CD4-positive, alpha-beta memory T cell (primary cell): ENCODE data around the gene C5orf22. TPM values are rescaled to one million over a fixed set of nuclear protein-coding genes. Genes with fewer than 3 reads are reported as not detected.
A peak's percentile ranks its signal among the peaks of the same experiment; 100 is the strongest.

ENCODE experiments used
- CTCF ChIA-PET: fragments of 350-600 bp; sonication (Branson Sonifier 250); formaldehyde crosslinking; loops from one replicate; lab custom pipeline; 2021; ENCODE audit warnings: inconsistent platforms; ENCODE audit not compliant: partially characterized antibody; lab: Charles Lee
- POLR2A ChIA-PET: fragments of 350-600 bp; sonication (Branson Sonifier 250); formaldehyde crosslinking; loops from one replicate; lab custom pipeline; 2021; ENCODE audit not compliant: partially characterized antibody; lab: Charles Lee
- DNase-seq, 5 donors: peaks; one replicate each; pipeline versions ENCODE4 v3.0.0 to v3.0.0-alpha.2; 2020 to 2022; ENCODE audit warnings: mixed read lengths in 1 of 5
- H3K27ac ChIP-seq: one replicate; pipeline ENCODE4 v1.7.0; 2013; ENCODE audit warnings: low read depth, low read length
- H3K27me3 ChIP-seq: 2 replicates; pipeline ENCODE4 v1.7.0; 2013; ENCODE audit warnings: mild to moderate bottlenecking, low read length, moderate library complexity; ENCODE audit not compliant: insufficient read depth
- H3K36me3 ChIP-seq: 2 replicates; pipeline ENCODE4 v1.7.0; 2013; ENCODE audit warnings: mild to moderate bottlenecking, low read length, moderate library complexity; ENCODE audit not compliant: insufficient read depth
- H3K4me1 ChIP-seq: 2 replicates; pipeline ENCODE4 v1.7.0; 2013; ENCODE audit warnings: mild to moderate bottlenecking, low read length, moderate library complexity; ENCODE audit not compliant: insufficient read depth
- H3K4me3 ChIP-seq, 2 donors: one replicate each; pipeline ENCODE4 v1.7.0; 2013; ENCODE audit warnings: low read length in 2 of 2, mild to moderate bottlenecking in 1 of 2
- H3K9me3 ChIP-seq, 2 donors: one replicate each; pipeline ENCODE4 v1.7.0; 2013; ENCODE audit warnings: low read length in 2 of 2, control low read depth in 1 of 2; ENCODE audit not compliant: control insufficient read depth in 1 of 2
- H3K27ac Mint-ChIP-seq, 7 donors: one replicate each; pipeline ENCODE4 v1.8.0; 2020 to 2021; ENCODE audit warnings: mixed read lengths in 7 of 7, mild to moderate bottlenecking in 6 of 7, inconsistent platforms in 3 of 7, moderate library complexity in 3 of 7
- H3K27me3 Mint-ChIP-seq, 2 donors: one replicate each; pipeline ENCODE4 v1.8.0; 2020 to 2021; ENCODE audit warnings: mixed read lengths in 2 of 2
- H3K36me3 Mint-ChIP-seq, 2 donors: one replicate each; pipeline ENCODE4 v1.8.0; 2020 to 2021; ENCODE audit warnings: mixed read lengths in 2 of 2, inconsistent platforms in 1 of 2, mild to moderate bottlenecking in 1 of 2
- H3K4me1 Mint-ChIP-seq, 4 donors: one replicate each; pipeline ENCODE4 v1.8.0; 2020 to 2021; ENCODE audit warnings: mixed read lengths in 4 of 4, mild to moderate bottlenecking in 1 of 4
- H3K4me3 Mint-ChIP-seq, 8 donors: one replicate each; pipeline ENCODE4 v1.8.0; 2020 to 2021; ENCODE audit warnings: mixed read lengths in 8 of 8, mild to moderate bottlenecking in 7 of 8, moderate library complexity in 6 of 8, inconsistent platforms in 3 of 8
- H3K9me3 Mint-ChIP-seq, 8 donors: one replicate each; pipeline ENCODE4 v1.8.0; 2020 to 2021; ENCODE audit warnings: mixed read lengths in 8 of 8, mild to moderate bottlenecking in 5 of 8, inconsistent platforms in 3 of 8, moderate library complexity in 1 of 8
- intact Hi-C: fragments of 100-400 bp; cut with micrococcal nuclease; formaldehyde crosslinking; loops from one replicate; pipeline ENCODE4 v1.15.1; 2023
- polyA plus RNA-seq, 2 donors: library from polyadenylated mRNA; unstranded; fragments of 300-500 nt; fragmentation: Illumina TruSeq; gene quantifications; one replicate each; pipeline ENCODE4 v1.2.3, GENCODE V29; 2021
- total RNA-seq, 2 experiments: library from RNA; stranded (reverse); gene quantifications; one replicate each; pipeline ENCODE4 v1.2.3, GENCODE V29; 2021

Gene C5orf22
- total and polyA plus RNA-seq, 4 experiments from 2014 or later: 20.1 to 30.9 (median 27.3) TPM

DNA sequence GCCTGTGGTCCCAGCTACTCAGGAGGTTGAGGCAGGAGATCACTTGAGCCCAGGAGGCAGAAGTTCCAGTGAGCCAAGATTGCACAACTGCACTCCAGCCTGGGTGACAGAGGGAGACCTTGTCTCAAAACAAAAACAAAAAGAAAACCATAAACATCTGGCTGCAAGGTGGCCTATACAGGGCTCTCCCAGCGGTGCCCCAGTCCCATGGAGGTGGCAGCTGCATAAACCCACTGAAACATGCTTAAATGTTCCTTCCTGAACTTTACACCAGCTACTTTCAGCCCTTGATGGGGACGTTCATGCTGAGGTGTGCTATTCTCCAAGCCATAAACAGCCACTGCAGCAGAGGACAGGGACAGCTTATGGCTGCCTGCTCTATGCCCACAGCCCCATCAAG lies 35.8 kb upstream of the C5orf22 start:
- no peak overlapping the region for H3K4me3 Mint-ChIP-seq
- intact Hi-C loops: no loop called here
- no peak overlapping the region for H3K27ac ChIP-seq
- ChIA-PET CTCF (interaction anchor here (0.6 kb wide), 1 partner anchor 993 kb away, joined by 3 read pairs; no protein-coding TSS in a partner anchor), POLR2A (no interaction called here)
- no peak for DNase-seq
- H3K36me3 Mint-ChIP-seq: peaks cover 83 to 91% of the 10 kb centered on the region in 2 donors
- H3K4me1 Mint-ChIP-seq: peaks cover 0 to 4% (median 2%) of the 10 kb centered on the region in 4 donors
- no peaks in the 10 kb centered on the region for H3K9me3 Mint-ChIP-seq
- H3K36me3 ChIP-seq: peaks cover 65% of the 10 kb centered on the region
- no peaks in the 10 kb centered on the region for H3K27me3 ChIP-seq
- no peaks in the 10 kb centered on the region for H3K27me3 Mint-ChIP-seq
- no peaks in the 10 kb centered on the region for H3K4me1 ChIP-seq
- no peak overlapping the region for H3K4me3 ChIP-seq
- no peak overlapping the region for H3K27ac Mint-ChIP-seq
- H3K9me3 ChIP-seq: no peaks in the 10 kb centered on the region

DNA sequence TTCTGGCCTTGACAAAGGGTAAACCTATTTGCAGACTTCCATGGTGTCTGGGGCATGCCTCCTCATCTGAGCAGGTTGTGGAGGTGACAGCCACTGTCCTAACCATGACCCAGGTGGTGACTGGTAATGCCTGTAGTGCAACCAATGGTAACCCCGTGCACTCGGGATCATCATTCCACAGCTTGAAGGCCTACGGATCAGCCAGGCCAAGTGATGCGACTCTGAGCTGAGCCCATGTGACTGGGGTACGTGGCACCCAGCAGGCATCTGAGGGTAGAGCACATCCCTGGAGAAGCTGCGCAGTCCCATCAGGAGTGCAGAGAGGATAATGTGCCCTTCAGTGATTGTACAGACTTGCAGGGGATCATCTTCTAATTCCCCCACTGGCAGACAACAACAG lies 35.2 kb upstream of the C5orf22 start:
- Mint-ChIP-seq H3K27ac (no peak overlapping the region), H3K4me3 (no peak overlapping the region), H3K9me3 (no peaks in the 10 kb centered on the region), H3K4me1 (peaks cover 0 to 4% (median 2%) of the 10 kb centered on the region in 4 donors), H3K36me3 (peaks cover 86 to 93% of the 10 kb centered on the region in 2 donors), H3K27me3 (no peaks in the 10 kb centered on the region)
- intact Hi-C loops: no loop called here
- Histone ChIP-seq H3K27me3 (no peaks in the 10 kb centered on the region), H3K4me3 (no peak overlapping the region), H3K9me3 (no peaks in the 10 kb centered on the region), H3K27ac (no peak overlapping the region), H3K36me3 (peaks cover 67% of the 10 kb centered on the region), H3K4me1 (no peaks in the 10 kb centered on the region)
- POLR2A ChIA-PET: no interaction called here
- CTCF ChIA-PET: no interaction called here
- DNase-seq: no peak

DNA sequence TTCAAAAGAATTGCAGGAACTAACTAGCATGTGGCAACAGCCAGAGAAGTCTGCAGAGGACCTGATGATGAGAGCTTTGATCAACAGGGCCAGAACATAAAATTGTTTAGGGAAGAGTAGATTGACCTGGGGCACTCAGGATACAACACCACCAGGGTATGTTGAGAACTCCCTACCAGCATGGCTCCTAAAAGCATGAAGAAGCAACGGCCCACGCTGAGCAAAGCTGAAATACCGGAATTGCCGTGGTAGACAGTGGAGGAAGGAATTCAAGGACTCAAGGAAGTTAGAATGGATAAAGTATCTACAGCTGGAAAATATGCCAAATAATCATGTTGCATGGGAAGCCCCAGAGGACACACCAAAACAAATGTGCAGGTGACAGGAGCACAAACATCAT lies 31.8 kb upstream of the C5orf22 start:
- no peak overlapping the region for H3K27ac Mint-ChIP-seq
- no peaks in the 10 kb centered on the region for H3K9me3 ChIP-seq
- H3K4me3 ChIP-seq: no peak overlapping the region
- peaks cover 91 to 97% of the 10 kb centered on the region in 2 donors for H3K36me3 Mint-ChIP-seq
- intact Hi-C loops: no loop called here
- H3K4me1 ChIP-seq: no peaks in the 10 kb centered on the region
- POLR2A ChIA-PET: no interaction called here
- DNase-seq: no peak
- H3K36me3 ChIP-seq: peaks cover 71% of the 10 kb centered on the region
- CTCF ChIA-PET: no interaction called here
- H3K27me3 Mint-ChIP-seq: no peaks in the 10 kb centered on the region
- H3K4me3 Mint-ChIP-seq: no peak overlapping the region
- no peak overlapping the region for H3K27ac ChIP-seq
- H3K27me3 ChIP-seq: no peaks in the 10 kb centered on the region
- peaks cover 0 to 4% (median 2%) of the 10 kb centered on the region in 4 donors for H3K4me1 Mint-ChIP-seq
- H3K9me3 Mint-ChIP-seq: no peaks in the 10 kb centered on the region

DNA sequence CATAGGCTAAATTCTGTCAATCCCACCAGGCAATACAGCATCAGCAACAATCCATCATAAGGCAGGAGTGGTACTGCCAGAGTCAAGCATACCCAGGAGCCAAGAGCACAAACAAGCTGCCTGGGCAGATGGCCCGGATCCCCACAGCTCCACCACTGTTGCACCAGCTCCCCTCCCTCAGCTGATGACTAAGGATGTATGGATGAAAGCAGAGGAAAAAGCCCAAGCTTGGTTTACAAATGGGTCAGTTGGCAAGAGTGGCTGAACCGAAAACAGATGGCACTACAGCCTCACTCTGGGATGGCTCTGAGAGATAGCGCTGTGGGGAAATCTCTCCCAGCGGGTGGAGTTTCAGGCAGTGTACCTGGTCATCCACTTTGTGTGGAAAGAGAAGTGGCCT lies 29.6 kb upstream of the C5orf22 start:
- peaks cover 78 to 90% of the 10 kb centered on the region in 2 donors for H3K36me3 Mint-ChIP-seq
- no peak for DNase-seq
- H3K27ac Mint-ChIP-seq: peak overlapping the region in 2 of 7 donors; percentile 37
- H3K9me3 ChIP-seq: no peaks in the 10 kb centered on the region
- no peak overlapping the region for H3K27ac ChIP-seq
- H3K36me3 ChIP-seq: peaks cover 61% of the 10 kb centered on the region
- POLR2A ChIA-PET: no interaction called here
- H3K4me3 Mint-ChIP-seq: no peak overlapping the region
- intact Hi-C loops: no loop called here
- CTCF ChIA-PET: no interaction called here
- no peak overlapping the region for H3K4me3 ChIP-seq
- H3K27me3 Mint-ChIP-seq: no peaks in the 10 kb centered on the region
- H3K9me3 Mint-ChIP-seq: no peaks in the 10 kb centered on the region
- H3K4me1 ChIP-seq: no peaks in the 10 kb centered on the region
- H3K4me1 Mint-ChIP-seq: peaks cover 0 to 4% (median 2%) of the 10 kb centered on the region in 4 donors
- H3K27me3 ChIP-seq: no peaks in the 10 kb centered on the region

DNA sequence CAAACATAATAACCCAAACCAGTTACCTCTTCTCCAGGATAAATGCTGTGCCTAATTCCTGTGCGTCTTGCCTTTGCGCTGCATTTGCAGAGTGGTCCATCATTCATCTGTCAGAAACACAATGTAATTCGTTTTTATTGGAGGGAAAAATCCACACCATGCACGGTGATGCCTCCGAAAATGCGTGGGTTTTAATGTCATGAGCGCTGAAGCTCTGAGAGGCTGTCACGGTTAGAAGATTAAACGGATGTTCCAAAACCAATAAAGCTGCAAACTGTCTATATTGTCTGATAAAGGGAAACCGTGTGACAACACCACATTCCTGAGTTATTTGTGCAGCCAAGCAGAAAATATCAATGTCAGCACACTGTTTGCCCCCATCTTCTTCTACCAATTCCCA lies 27.6 kb upstream of the C5orf22 start:
- intact Hi-C loops: no loop called here
- Histone ChIP-seq H3K4me1 (no peaks in the 10 kb centered on the region), H3K27ac (no peak overlapping the region), H3K36me3 (peaks cover 51% of the 10 kb centered on the region), H3K9me3 (no peaks in the 10 kb centered on the region), H3K4me3 (no peak overlapping the region), H3K27me3 (no peaks in the 10 kb centered on the region)
- Mint-ChIP-seq H3K9me3 (no peaks in the 10 kb centered on the region), H3K27me3 (no peaks in the 10 kb centered on the region), H3K27ac (no peak overlapping the region), H3K4me1 (peaks cover 0 to 4% (median 0%) of the 10 kb centered on the region in 4 donors), H3K4me3 (no peak overlapping the region), H3K36me3 (peaks cover 74 to 85% of the 10 kb centered on the region in 2 donors)
- POLR2A ChIA-PET: no interaction called here
- CTCF ChIA-PET: no interaction called here
- DNase-seq: no peak

DNA sequence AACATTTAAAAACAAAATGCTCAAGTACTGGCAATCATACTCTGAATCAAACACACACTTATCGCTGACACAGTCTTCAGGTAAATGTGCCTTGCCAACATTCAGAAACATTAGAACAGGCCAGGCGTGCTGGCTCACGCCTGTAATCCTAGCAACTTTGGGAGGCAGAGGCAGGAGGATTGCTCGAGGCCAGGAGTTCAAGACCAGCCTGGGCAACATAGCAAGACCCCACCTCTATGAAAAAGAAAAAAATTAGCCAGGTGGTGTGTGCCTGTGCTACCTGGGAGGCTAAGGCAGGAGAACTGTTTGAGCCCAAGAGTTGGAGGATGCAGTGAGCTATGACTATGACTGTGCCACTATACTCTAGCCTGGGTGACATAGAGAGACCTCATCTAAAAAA lies 20.8 kb upstream of the C5orf22 start:
- H3K27ac ChIP-seq: no peak overlapping the region
- no peaks in the 10 kb centered on the region for H3K9me3 ChIP-seq
- no peak for DNase-seq
- peak overlapping the region in 1 of 7 donors; percentile 48 for H3K27ac Mint-ChIP-seq
- H3K27me3 Mint-ChIP-seq: no peaks in the 10 kb centered on the region
- intact Hi-C loops: no loop called here
- peaks cover 58% of the 10 kb centered on the region for H3K36me3 ChIP-seq
- peaks cover 0 to 5% (median 1%) of the 10 kb centered on the region in 4 donors for H3K4me1 Mint-ChIP-seq
- H3K9me3 Mint-ChIP-seq: no peaks in the 10 kb centered on the region
- no peaks in the 10 kb centered on the region for H3K4me1 ChIP-seq
- H3K4me3 Mint-ChIP-seq: no peak overlapping the region
- ChIA-PET CTCF (interaction anchor here (1.6 kb wide), 1 partner anchor 20 kb away, joined by 3 read pairs; the partner anchor contains the start of gene DROSHA), POLR2A (no interaction called here)
- H3K36me3 Mint-ChIP-seq: peaks cover 71 to 80% of the 10 kb centered on the region in 2 donors
- H3K4me3 ChIP-seq: no peak overlapping the region
- H3K27me3 ChIP-seq: no peaks in the 10 kb centered on the region

DNA sequence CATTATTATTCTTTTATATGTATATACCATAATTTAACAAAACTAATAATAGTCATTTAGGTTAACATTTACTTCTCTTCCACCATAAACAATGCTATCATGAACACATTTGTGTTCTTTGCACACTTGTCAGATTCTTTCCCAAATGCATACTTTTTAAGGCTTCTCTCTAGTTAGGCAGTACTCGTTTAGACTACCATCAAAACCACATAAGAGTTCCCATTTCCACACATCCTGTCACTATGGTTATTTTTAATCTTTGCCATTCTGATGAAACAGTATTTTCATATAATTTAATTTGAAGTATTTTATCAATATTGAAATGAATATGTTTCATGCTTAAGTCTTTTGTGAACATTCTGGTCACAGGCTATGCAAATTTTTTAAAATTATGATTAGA lies 15.3 kb upstream of the C5orf22 start:
- intact Hi-C loops: no loop called here
- H3K4me3 Mint-ChIP-seq: no peak overlapping the region
- Histone ChIP-seq H3K4me3 (no peak overlapping the region), H3K4me1 (peaks cover 6% of the 10 kb centered on the region), H3K36me3 (peaks cover 44% of the 10 kb centered on the region), H3K27me3 (no peaks in the 10 kb centered on the region), H3K9me3 (no peaks in the 10 kb centered on the region), H3K27ac (no peak overlapping the region)
- H3K9me3 Mint-ChIP-seq: no peaks in the 10 kb centered on the region
- no peaks in the 10 kb centered on the region for H3K27me3 Mint-ChIP-seq
- POLR2A ChIA-PET: no interaction called here
- peaks cover 4 to 13% (median 10%) of the 10 kb centered on the region in 4 donors for H3K4me1 Mint-ChIP-seq
- CTCF ChIA-PET: no interaction called here
- DNase-seq: no peak
- peak overlapping the region in 1 of 7 donors; percentile 1 for H3K27ac Mint-ChIP-seq
- peaks cover 50 to 59% of the 10 kb centered on the region in 2 donors for H3K36me3 Mint-ChIP-seq
